Measurements from ENCODE around the gene HSDL2.
"Not testable (repeated sequence)": the region's sequence is repeated elsewhere in the genome, so short reads cannot be mapped to it uniquely, and the experiment has no call there.

The HSDL2 gene

GRCh38 chr9:112505607-112506006 is 125.7 kb downstream of the HSDL2 start:
- POLR2A ChIA-PET (ENCODE audit: low non-redundant PET), result no interaction called here
- no peak for DNase-seq (ENCODE audit: low spot score)
- no peak for TF ChIP-seq CTCF (conservative IDR thresholded peaks at IDR 0.05; ENCODE audit: low read depth)
- CTCF ChIA-PET, result no interaction called here
- H3K27ac ChIP-seq, result no peak overlapping the region

- TF ChIP-seq CTCF (conservative IDR thresholded peaks at IDR 0.05; ENCODE audit: low read depth), result no peak
- DNase-seq (ENCODE audit: low spot score), result no peak
- ChIA-PET POLR2A (ENCODE audit: low non-redundant PET) (no interaction called here), CTCF (no interaction called here)
- H3K27ac ChIP-seq, result no peak overlapping the region
Observed at GRCh38 chr9:112506571-112506970, 126.7 kb downstream of the HSDL2 start.

DNA sequence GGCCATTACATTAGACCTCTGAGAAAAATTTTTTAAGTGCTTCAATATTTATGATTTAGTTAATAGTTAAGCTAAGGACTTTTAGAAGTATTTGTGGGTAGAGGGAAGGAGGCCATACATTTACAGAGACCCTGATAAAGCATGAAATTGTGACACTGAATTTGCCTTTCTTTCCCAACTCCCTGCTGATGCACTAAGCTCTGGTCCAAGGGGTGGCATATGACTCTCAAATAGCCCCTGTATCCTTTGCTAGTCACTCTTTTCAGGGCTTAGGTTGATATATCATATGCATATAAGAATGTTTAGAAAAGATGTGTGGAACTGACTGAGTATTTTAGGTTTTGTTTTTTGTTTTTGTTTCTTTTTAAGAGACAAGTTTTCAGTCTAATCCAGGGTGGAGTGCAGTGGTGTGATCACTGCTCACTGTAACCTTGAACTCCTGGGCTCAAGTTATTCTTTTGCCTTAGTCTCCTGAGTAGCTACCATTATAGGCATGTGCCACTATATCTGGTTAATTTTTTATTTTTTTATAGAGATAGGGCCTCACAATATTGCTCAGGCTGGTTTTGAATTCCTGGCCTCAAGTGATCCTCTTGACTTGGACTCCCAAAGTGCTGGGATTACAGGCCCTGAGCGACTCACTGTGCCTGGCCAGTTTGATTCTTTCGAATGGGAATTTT is 127.2 kb downstream of the HSDL2 start:
- DNase-seq (ENCODE audit: low spot score), result no peak
- TF ChIP-seq CTCF (conservative IDR thresholded peaks at IDR 0.05; ENCODE audit: low read depth), result no peak
- ChIA-PET POLR2A (ENCODE audit: low non-redundant PET) (no interaction called here), CTCF (interaction anchor here (0.6 kb wide), 1 partner anchor 25 kb away, joined by 3 read pairs; no protein-coding TSS in a partner anchor)
- H3K27ac ChIP-seq, result no peak overlapping the region

DNA sequence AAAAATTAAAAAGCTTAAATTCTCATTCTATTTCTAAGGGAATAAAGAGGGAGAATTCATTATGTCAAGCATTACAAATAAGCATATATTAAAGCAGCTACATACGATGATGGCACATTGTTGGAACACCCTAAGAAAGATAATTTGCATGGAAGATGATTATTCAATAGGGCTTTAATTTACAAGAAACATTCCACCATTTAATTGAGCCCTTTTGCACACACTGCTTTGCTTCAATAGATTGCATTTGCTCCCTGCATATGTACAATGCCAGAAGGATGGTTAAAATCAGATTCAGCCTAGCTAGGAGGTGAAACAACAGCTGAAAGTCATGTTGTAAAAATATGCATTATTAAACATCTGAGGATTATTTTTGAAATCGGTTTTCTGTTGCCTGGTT is 128.5 kb downstream of the HSDL2 start:
- H3K27ac ChIP-seq, result no peak overlapping the region
- no peak for TF ChIP-seq CTCF (conservative IDR thresholded peaks at IDR 0.05; ENCODE audit: low read depth)
- ChIA-PET CTCF (interaction anchor here (0.6 kb wide), 2 partner anchors 336 to 397 kb away, joined by 3 to 6 read pairs; no protein-coding TSS in a partner anchor), POLR2A (ENCODE audit: low non-redundant PET) (no interaction called here)
- DNase-seq (ENCODE audit: low spot score), result no peak

DNA sequence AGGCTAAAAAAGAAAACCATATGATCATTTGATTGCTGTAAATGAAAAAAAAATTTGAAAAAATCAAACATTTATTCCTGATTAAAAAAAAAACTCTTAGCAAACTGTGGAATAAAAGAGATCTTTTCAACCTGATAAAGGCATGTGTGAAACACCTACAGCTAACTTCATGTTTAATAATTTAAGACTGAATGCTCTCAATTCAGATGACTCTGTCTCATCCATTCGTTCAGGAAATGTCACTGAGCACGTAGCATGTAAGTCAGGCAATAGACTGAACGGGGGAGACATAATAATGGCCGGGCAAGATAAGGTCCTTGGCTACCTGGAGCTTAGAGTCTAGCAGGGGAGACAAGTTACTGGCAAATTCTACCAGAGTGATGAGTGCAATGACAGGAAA is 132.5 kb downstream of the HSDL2 start:
- H3K27ac ChIP-seq; DNase-seq (ENCODE audit: low spot score): not testable (repeated sequence)
- CTCF ChIA-PET, result interaction anchor here (0.7 to 1.0 kb wide), 2 partner anchors 24 to 26 kb away, joined by 3 read pairs; no protein-coding TSS in a partner anchor
- POLR2A ChIA-PET (ENCODE audit: low non-redundant PET), result interaction anchor here (0.6 kb wide), 1 partner anchor 17 kb away, joined by 3 read pairs; no protein-coding TSS in a partner anchor

DNA sequence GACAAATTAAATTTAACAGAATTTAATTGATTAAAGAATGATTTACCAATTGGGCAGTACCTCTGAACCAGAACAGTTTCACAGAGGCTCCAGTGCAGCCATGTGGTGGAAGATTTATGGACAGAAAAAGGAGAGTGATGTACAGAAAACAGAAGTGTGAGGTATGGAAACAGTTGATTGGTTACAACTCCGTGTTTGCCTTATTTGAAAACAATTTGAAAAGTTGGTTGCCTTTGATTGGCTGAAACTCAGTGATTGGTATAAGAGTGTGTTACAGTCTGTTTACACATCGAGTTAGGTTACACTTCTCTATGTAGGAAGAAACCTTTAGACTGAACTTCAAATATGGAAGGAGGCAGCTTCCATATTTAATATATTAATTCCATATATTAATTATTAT is 136.9 kb downstream of the HSDL2 start:
- TF ChIP-seq CTCF (conservative IDR thresholded peaks at IDR 0.05; ENCODE audit: low read depth), result no peak
- POLR2A ChIA-PET (ENCODE audit: low non-redundant PET), result no interaction called here
- DNase-seq (ENCODE audit: low spot score), result no peak
- CTCF ChIA-PET, result no interaction called here
- no peak overlapping the region for H3K27ac ChIP-seq

DNA sequence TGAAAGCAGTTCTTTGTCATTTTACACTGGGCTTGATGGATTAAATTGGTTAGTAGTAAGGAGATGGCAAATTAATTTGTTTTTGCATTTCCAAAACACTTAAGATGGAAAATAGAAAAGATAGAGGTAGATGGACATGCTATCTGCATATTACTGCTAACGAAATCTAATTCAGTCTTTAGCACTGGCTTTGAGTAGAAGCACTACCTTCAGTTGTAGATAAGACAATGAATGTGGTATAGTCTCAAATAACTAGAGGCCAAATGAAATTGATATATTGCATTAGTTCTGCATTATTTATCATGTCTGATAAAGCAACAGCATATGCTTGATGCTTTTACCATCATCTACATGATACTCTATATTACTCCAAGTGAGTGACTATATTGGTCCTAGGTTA is 140.2 kb downstream of the HSDL2 start:
- DNase-seq (ENCODE audit: low spot score), result no peak
- CTCF ChIA-PET, result no interaction called here
- H3K27ac ChIP-seq, result no peak overlapping the region
- TF ChIP-seq CTCF (conservative IDR thresholded peaks at IDR 0.05; ENCODE audit: low read depth), result no peak
- POLR2A ChIA-PET (ENCODE audit: low non-redundant PET), result no interaction called here

All from RWPE1 (cell line).